Right lobe of liver (tissue), 6 donors: ENCODE results near the gene PITX3. TPM values are rescaled to one million over a fixed set of nuclear protein-coding genes. Genes with fewer than 3 reads are reported as not detected.

Experiments used
- ATAC-seq, 4 donors: fragments of 200-7000 bp; cut with Tn5 transposase; one replicate each; pipeline ENCODE4 v1.9.1; 2020; ENCODE audit warnings: mild to moderate bottlenecking in 4 of 4, moderate library complexity in 4 of 4
- DNase-seq, 3 donors: peaks; one replicate each; pipeline ENCODE4 v3.0.0-alpha.2; 2020
- H3K27ac ChIP-seq, 3 donors: fragments of 200-600 bp; one replicate each; pipeline ENCODE4 v1.8.0; 2022
- H3K27me3 ChIP-seq, 2 donors: fragments of 200-600 bp; one replicate each; pipeline ENCODE4 v1.8.0; 2022
- H3K36me3 ChIP-seq, 4 donors: fragments of 200-600 bp; sonication (generic) in 1 of 4; one replicate each; pipeline versions ENCODE4 v1.5.1 to v1.8.0; 2017 to 2022; ENCODE audit warnings: control low read depth in 1 of 4
- H3K4me1 ChIP-seq, 4 donors: fragments of 200-600 bp; sonication (generic) in 1 of 4; one replicate each; pipeline versions ENCODE4 v1.5.1 to v1.8.0; 2017 to 2022; ENCODE audit warnings: control low read depth in 1 of 4
- H3K4me3 ChIP-seq, 3 donors: fragments of 200-600 bp; one replicate each; pipeline ENCODE4 v1.8.0; 2022
- H3K9me3 ChIP-seq, 4 donors: fragments of 200-600 bp; sonication (generic) in 1 of 4; one replicate each; pipeline versions ENCODE4 v1.5.1 to v1.8.0; 2017 to 2022; ENCODE audit warnings: control low read depth in 1 of 4
- CTCF ChIP-seq, 4 donors: fragments of 200-600 bp in 3 of 4; fragments of 450-650 bp in 1 of 4; IDR thresholded peaks; one replicate each; pipeline versions ENCODE4 v1.5.1 to v1.8.0; 2016 to 2022; ENCODE audit warnings: antibody characterized with exemption in 4 of 4, mild to moderate bottlenecking in 2 of 4
- POLR2A ChIP-seq: fragments of 450-650 bp; IDR thresholded peaks from one replicate; pipeline ENCODE4 v1.6.1; 2017; ENCODE audit warnings: antibody characterized with exemption, mild to moderate bottlenecking
- WGBS: methylation state at CpG from one replicate; pipeline ENCODE4 v1.1.6; 2018; ENCODE audit warnings: low coverage, low lambda C conversion rate; ENCODE audit not compliant: insufficient coverage; ENCODE audit errors: missing lambda C conversion rate; 5-methylcytosine and 5-hydroxymethylcytosine counted together
- intact Hi-C, 2 donors: fragments of 100-400 bp; cut with DNase I; formaldehyde crosslinking; loops; one replicate each; pipeline versions ENCODE4 v1.11.2 to v1.14.1; 2022
- total RNA-seq, 6 experiments: library from RNA; depleted of rRNA in 2 of 6; stranded (reverse); fragments of >200 nt in 2 of 6; fragmentation: NEBNext Ultra II Directional in 3 of 6; extraction: Animal tissue kit (Norgen Biotek cat#: 25700) in 3 of 6; gene quantifications; one replicate each; pipeline versions ENCODE4 v1.1.0 to v1.2.4, GENCODE V29; 2016 to 2023
- donor health status: DM: no; HTN: yes; CAD: no.
- donor health status: DM: no; HTN: no; CAD: no.
- donor health status: DM: no; HTN: no; CAD: no.
- donor health status: DM: no; HTN: yes; CAD: no.
- donor health status: DM: no; HTN: yes; CAD: no.

Gene PITX3
- total RNA-seq, 6 experiments from 2014 or later: not detected

DNA sequence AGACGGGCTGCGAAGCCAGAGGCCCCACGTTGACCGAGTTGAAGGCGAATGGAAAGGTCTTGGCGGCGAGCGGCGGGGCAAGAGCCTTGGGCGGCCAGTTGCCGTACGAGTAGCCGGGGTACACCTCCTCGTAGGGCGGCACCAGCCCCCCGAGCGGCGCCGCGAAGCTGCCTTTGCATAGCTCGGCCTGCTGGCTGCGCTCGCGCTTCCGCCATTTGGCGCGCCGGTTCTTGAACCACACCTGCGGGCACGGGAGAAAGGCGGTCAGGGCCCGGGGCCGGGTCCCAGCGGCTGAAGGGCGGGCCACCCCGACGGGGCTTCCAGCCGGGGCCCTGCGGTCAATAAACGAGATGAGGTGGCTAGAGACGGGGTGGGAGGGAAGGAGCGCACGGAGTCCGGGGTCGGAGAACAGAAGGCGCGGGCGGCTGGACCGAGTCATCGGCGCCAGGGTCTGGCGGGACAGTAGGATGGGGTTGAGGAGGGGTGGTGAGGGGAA lies 10.4 kb downstream of the PITX3 start:
- Histone ChIP-seq H3K27me3 (peaks cover 0 to 8% of the 10 kb centered on the region in 2 donors), H3K27ac (no peak overlapping the region), H3K9me3 (no peaks in the 10 kb centered on the region), H3K4me3 (peak overlapping the region; percentile 31 to 45 (median 44)), H3K36me3 (no peaks in the 10 kb centered on the region), H3K4me1 (peaks cover 0 to 21% (median 10%) of the 10 kb centered on the region in 4 donors)
- WGBS: under 1% methylated on average over 24 of the region's 52 CpGs
- TF ChIP-seq POLR2A (no peak), CTCF (IDR thresholded peaks at IDR 0.05) (peak in 3 of 4 donors; percentile 16 to 19 (median 16))
- intact Hi-C loops: loop anchor here in 1 of 2 donors (5.0 kb wide), 1 partner anchor 121 kb away; no protein-coding TSS in a partner anchor
- DNase-seq (peak in 2 of 3 donors; percentile 59 to 71), ATAC-seq (no peak)

- Histone ChIP-seq H3K4me3 (peak overlapping the region; percentile 31 to 45 (median 44)), H3K27ac (no peak overlapping the region), H3K9me3 (no peaks in the 10 kb centered on the region), H3K4me1 (peaks cover 0 to 21% (median 10%) of the 10 kb centered on the region in 4 donors), H3K36me3 (no peaks in the 10 kb centered on the region), H3K27me3 (peaks cover 0 to 8% of the 10 kb centered on the region in 2 donors)
- intact Hi-C loops: loop anchor here in 1 of 2 donors (5.0 kb wide), 1 partner anchor 122 kb away; no protein-coding TSS in a partner anchor
- peak in 3 of 4 donors; percentile 3 to 14 (median 11) for ATAC-seq
- 6% methylated on average over 6 of the region's 50 CpGs for WGBS
- TF ChIP-seq POLR2A (no peak), CTCF (IDR thresholded peaks at IDR 0.05) (no peak)
- peak in 2 of 3 donors; percentile 46 to 60 for DNase-seq
Measured at GRCh38 chr10:102230264-102230860, 10.9 kb downstream of the PITX3 start.

DNA sequence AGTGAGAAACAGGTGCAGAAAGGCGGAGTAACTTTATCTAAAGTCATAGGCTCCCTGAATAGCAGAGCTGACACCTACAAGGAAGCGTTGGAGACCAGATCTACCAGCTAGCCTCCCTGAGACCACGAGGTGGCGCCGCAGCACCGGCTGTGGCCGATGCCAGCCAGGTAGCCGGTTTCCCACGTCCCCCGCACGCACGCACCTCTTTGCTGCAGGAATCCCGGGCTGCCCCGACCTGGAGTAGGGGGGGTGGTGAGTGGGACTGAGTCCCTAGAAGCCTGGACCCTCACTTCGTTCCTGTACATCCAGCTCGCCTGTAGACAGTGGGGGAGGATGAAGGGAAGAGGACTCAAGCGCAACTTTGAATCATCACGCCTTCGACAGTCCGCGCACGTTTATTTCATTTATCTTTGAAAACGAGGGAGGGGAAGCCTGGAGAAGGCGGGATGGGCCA lies 11.5 kb downstream of the PITX3 start:
- TF ChIP-seq CTCF (IDR thresholded peaks at IDR 0.05) (peak; percentile 92 to 96 (median 95)), POLR2A (no peak)
- ATAC-seq (peak; percentile 75 to 79 (median 78)), DNase-seq (peak; percentile 86 to 88 (median 86))
- intact Hi-C loops: loop anchor here (5.0 kb wide), 2 partner anchors 122 to 172 kb away; no protein-coding TSS in a partner anchor
- Histone ChIP-seq H3K4me1 (peaks cover 0 to 21% (median 10%) of the 10 kb centered on the region in 4 donors), H3K4me3 (peak overlapping the region in 2 of 3 donors; percentile 44 to 45), H3K36me3 (no peaks in the 10 kb centered on the region), H3K27ac (no peak overlapping the region), H3K9me3 (no peaks in the 10 kb centered on the region), H3K27me3 (peaks cover 0 to 8% of the 10 kb centered on the region in 2 donors)
- WGBS: 0% methylated on average over 17 of the region's 24 CpGs

DNA sequence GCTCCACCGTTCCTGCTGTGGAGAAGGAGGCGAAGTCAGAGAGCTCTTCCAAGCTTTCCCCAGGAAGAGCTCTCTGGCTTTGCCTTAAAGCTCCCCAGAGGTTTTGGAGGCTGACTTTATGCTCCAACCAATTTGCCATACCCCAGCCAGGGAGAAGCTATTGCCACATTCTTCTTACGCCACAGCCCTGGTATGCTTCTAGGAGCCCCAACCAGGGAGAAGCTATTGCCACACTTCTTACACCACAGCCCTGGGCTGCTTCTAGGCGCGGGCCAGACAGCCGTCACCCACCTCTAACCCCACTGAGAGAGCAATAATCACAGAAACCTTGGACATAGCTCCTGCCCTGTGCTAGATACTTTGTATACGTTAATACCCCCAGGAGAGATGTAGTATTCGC lies 14.3 kb downstream of the PITX3 start:
- DNase-seq: no peak
- H3K36me3 ChIP-seq: no peaks in the 10 kb centered on the region
- peaks cover 0 to 21% (median 10%) of the 10 kb centered on the region in 4 donors for H3K4me1 ChIP-seq
- H3K27me3 ChIP-seq: peaks cover 0 to 8% of the 10 kb centered on the region in 2 donors
- no peak overlapping the region for H3K4me3 ChIP-seq
- ATAC-seq: no peak
- H3K9me3 ChIP-seq: no peaks in the 10 kb centered on the region
- no peak overlapping the region for H3K27ac ChIP-seq
- no peak for TF ChIP-seq CTCF (IDR thresholded peaks at IDR 0.05)
- no peak for TF ChIP-seq POLR2A
- whole genome bisulfite sequencing: 40% methylated on average over 2 of the region's 8 CpGs
- intact Hi-C loops: loop anchor here in 1 of 2 donors (5.0 kb wide), 1 partner anchor 175 kb away; no protein-coding TSS in a partner anchor
